SH-SY5Y (cell line): Measurements from ENCODE around the gene LDAH.

Experiments
- GATA2 ChIP-seq: IDR thresholded peaks from 2 replicates; pipeline ENCODE4 v1.6.1; 2011; ENCODE audit warnings: mild to moderate bottlenecking, low read depth, low read length
- GATA3 ChIP-seq: IDR thresholded peaks from 2 replicates; pipeline ENCODE4 v1.6.1; 2011; ENCODE audit warnings: low read depth, mild to moderate bottlenecking, low read length, moderate library complexity

GRCh38 chr2:20766213-20766612, 56.7 kb downstream of the LDAH start:
- no peak for TF ChIP-seq GATA3
- no peak for TF ChIP-seq GATA2
